Midbrain (tissue), 1 donor: ENCODE measurements around the gene CELSR1.
"Not testable (repeated sequence)": the region's sequence is repeated elsewhere in the genome, so short reads cannot be mapped to it uniquely, and the experiment has no call there.

ENCODE experiments used
- DNase-seq: peaks from one replicate; lab custom pipeline; 2025; lab: John Stamatoyannopoulos, UW

Gene CELSR1

DNA sequence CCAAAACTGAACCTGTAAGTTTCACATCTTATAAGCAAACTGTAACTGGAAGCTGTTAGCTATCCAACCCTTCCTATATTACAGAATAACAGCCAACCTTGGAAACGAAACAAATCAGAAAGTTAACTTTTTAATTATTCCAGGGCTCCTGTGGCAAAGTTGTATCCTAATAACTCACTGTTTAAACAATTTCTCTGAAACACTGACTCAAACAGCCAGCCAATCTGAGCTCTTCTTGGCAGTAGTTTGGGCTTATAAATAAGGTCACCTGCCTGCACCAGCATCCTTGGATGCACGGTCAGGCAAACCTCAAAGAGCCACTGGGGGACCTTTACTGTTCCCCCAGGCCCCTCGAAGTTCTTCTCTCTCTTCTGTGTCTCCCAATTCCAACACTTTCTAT, 5.0 kb downstream of the CELSR1 start:
- no peak for DNase-seq

GRCh38 chr22:46531581-46532175, 5.7 kb downstream of the CELSR1 start:
- no peak for DNase-seq

GRCh38 chr22:46528121-46528610, 9.3 kb downstream of the CELSR1 start:
- no peak for DNase-seq

GRCh38 chr22:46526244-46526839, 11.1 kb downstream of the CELSR1 start:
- no peak for DNase-seq

DNA sequence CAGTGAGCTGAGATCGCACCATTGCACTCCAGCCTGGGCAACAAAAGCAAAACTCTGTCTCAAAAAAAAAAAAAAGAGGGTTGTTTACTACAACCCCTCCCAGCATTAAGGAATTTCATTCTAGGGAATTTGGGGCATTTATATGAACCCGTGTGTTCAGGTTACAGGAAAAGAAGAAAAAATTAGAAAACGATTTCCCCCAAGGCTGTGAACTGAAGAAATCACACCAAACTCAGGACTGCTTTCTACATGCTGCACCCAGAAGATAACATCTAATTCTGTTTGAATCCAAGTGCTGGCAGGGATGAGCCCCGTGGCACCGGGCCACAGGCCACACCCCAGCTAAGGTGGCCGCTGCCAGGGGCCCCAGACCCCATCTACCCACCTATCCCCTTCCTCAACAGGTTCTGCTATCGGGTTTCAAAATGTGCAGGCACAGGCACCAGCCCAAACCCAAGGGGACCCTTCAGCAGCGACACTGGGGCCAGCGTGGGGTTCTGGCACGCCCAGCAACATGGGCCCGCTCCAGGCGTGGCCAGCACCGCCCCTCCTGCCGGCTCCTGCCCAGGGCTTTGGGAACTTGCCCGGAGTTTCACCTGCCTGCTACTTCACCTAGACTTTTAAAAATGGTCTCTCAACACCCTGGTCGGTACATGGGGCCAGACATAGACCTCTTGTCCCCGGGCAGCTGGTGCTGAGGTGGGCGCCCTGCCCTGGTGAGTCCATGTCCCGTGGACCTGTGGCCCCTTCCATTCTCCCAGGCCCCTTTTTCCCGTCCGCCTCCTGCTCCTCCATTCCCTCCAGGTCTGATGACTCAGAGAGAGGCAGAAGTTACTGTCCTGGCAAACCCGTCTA, 11.8 kb downstream of the CELSR1 start:
- no peak for DNase-seq

DNA sequence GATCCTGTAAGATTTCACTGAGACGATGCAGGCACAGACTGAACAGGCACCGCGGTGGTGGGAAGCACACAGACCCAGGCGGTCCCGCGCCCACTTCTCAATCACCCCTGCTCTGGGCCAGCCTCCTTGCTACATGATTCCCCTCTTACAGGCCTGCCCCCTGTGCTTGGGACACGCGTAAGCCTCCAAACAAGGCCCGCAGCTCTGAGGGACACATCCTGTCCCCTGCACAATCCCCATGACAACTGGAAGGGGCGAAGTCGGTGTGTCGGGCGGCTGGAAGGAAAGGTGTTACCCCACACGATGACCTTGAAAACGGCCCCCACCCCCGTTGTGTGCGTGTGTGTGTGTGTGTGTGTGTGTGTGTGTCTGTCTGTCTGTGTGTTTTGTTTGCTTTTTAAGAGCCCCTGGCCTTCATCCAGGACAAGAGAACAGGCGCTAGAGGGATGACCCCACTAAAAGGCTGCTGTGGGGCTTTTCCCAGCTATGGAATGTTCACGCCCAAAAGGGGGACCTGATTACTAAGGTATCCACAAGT, 13.1 kb downstream of the CELSR1 start:
- no peak for DNase-seq

DNA sequence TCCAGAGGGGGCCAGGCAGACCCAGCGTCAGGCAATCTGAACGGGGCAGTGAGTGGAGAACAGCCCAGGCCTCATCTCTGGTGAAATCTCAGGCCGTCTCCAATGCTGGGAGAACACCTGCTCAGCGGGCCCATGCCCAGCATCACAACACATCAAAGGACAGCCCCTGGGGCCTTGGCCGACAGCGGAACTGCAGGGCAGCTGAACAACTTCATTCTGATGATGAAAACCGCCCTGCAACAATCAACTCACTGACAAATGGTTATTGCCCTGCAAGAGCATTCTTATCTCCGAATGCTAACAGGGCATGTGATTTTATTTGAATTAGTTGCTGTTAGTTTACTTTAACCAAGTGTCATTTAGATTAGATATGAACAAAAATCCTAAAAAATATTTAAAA, 14.6 kb downstream of the CELSR1 start:
- no peak for DNase-seq

DNA sequence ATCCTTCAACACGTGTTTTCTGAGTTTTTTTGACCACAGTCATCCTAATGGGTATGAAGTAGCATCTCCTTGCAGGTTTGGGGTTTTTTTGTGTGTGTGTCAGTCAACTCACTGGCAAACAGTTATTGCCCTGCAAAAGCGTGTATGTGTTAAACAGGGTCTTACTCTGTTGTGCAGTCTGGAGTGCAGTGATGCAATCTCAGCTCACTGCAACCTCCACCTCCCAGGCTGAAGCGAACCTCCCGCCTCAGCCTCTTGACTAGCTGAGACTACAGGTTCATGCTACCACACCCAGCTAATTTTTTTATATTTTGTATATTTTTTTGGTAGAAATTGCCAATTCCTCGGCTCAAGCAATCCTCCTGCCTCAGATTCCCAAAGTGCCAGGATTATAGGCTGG, 15.4 kb downstream of the CELSR1 start:
- DNase-seq: no peak

DNA sequence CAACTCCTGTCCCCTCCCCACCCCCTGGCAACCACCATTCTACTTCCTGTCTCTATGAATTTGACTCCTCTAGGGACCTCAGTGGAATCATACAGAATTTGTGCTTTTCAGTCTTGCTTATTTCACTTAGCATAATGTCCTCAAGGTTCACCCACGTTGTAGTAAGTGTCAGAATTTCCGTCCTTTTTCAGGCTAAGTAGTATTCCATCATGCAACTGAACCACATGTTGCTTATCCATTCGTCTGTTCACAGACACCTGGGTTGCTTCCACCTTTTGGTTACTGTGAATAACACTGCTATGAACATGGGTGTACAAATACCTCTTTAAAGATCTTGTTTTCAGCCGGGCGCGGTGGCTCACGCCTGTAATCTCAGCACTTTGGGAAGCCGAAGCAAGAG, 16.5 kb downstream of the CELSR1 start:
- DNase-seq: no peak

DNA sequence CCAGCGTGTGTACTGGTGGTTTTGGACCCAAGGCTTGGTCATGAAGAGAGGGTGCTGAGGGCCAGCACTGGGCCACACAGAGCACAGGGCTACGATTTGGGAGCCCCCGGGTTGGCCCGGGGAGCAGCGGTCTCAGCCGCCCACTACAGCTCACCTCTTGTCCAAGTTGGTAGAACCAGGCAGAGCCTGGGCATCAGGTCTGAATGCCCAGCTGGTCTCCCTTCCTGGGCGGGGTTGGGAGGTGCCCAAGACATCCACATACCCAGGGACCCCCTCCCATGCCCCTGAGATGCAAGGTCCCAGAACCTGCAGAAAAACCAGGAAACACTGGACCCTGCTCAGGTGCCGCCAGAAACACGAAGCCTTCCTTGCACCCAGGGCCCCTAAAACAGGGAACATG, 18.0 kb downstream of the CELSR1 start:
- no peak for DNase-seq

GRCh38 chr22:46518542-46519325, 18.7 kb downstream of the CELSR1 start:
- no peak for DNase-seq

GRCh38 chr22:46518038-46518437, 19.4 kb downstream of the CELSR1 start:
- DNase-seq: no peak

DNA sequence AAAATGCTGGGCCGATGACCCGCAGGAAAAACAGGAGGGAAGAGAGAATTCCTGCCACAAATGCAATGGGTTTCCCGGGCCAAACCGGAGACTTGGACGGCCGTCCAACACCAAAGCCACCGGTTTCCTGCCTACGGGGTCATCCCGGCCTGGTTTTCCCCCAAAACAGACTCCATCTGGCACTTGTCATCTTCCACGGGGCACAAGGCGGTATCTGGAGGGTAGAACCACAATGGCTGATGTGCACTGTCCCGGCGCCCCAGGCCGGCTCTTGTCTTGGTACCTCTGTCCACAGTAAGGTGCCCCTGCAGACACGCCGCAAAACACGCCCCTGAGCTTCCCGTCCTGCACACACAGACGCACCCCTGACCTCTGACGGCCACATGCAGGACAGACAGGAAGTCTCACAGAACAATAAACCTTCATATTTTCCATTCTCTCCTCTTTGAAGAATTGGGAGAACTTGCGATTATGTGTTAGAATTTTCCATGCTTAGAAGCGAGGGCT, 20.1 kb downstream of the CELSR1 start:
- no peak for DNase-seq

- no peak for DNase-seq
Measured at GRCh38 chr22:46516638-46517037, 20.8 kb downstream of the CELSR1 start.

GRCh38 chr22:46516112-46516487, 21.3 kb downstream of the CELSR1 start:
- not testable (repeated sequence) for DNase-seq

DNA sequence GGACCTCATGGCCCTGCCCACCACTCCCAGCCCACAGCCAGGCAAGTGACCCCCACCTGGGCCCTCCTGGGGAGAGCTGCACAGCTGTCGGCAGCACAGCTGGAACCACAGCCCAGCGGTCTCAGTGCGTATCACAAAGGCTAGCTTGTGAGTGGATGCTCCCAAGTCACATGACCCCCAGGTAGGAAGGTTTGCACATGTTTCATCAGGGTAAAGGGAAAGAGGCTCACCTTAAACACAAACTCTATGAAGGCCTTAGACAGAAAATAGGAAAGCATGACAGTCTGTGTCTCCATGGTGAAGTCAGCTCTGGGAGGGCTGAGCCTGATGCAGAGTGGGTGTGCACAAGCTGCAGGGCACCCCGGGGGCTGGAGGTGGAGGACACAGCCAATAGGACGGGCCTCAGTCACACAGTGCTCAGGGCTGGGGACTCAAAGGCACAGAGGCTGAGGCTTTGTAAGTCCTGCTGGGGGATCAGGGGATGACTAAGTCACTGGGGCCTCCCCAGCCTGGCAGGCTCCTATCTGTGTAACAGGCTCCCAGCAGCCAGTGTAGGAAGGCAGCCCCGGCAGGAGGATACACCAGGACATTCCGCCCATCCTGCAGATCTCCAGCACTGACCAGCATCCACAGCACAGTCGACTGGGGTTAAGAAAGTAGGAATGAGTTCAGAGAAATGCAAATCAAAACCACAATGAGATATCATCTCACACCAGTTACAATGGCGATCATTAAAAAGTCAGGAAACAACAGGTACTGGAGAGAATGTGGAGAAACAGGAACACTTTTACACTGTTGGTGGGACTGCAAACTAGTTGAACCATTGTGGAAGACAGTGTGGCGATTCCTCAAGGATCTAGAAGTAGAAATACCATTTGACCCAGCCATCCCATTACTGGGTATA, 22.0 kb downstream of the CELSR1 start:
- no peak for DNase-seq

- no peak for DNase-seq
Measured at GRCh38 chr22:46514592-46515207, 22.7 kb downstream of the CELSR1 start.

- DNase-seq: no peak
Measured at GRCh38 chr22:46513908-46514550, 23.4 kb downstream of the CELSR1 start.

GRCh38 chr22:46512683-46513082, 24.7 kb downstream of the CELSR1 start:
- no peak for DNase-seq

DNA sequence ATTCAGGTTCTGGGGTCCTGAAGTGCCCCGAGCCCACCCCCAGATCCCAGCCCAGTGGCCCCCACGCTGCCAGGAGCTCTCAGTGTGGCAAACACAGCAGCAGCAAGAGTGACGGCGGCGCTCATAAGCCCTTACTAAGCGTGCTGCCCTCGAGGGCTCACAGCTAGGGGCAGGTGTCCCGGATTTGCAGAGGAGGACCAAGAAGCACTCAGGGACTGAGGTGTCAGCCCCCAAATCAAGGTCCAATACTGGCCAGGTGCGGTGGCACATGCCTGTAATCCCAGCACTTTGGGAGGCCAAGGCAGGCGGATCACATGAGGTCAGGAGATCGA, 25.4 kb downstream of the CELSR1 start:
- DNase-seq: no peak
